NT2/D1 (cell line): ENCODE results near the gene CABP2.

Experiments
- SUZ12 ChIP-seq: IDR thresholded peaks from 2 replicates; pipeline ENCODE4 v1.6.1; 2011; ENCODE audit not compliant: insufficient read length, insufficient read depth; ENCODE audit errors: extremely low read depth
- YY1 ChIP-seq: IDR thresholded peaks from 2 replicates; pipeline ENCODE4 v1.6.1; 2011; ENCODE audit not compliant: insufficient read length, insufficient read depth
- ZNF274 ChIP-seq: IDR thresholded peaks from 2 replicates; pipeline ENCODE4 v1.6.1; 2011; ENCODE audit warnings: mild to moderate bottlenecking, low read depth, low read length

GRCh38 chr11:67486481-67487195 lies 36.6 kb downstream of the CABP2 start:
- TF ChIP-seq ZNF274 = no peak
- TF ChIP-seq YY1 = no peak
- TF ChIP-seq SUZ12 = no peak
